Metanephros (tissue), 2 donors: ENCODE measurements around the gene SRGN. TPM values are rescaled to one million over a fixed set of nuclear protein-coding genes. Genes with fewer than 3 reads are reported as not detected.

Experiments
- small RNA-seq: library from RNA; depleted of rRNA; stranded (forward); fragments of <200 nt; gene quantifications from one replicate; pipeline ENCODE3, GENCODE V24; 2014; ENCODE audit warnings: low replicate concordance
- total RNA-seq: library from RNA; depleted of rRNA; stranded (reverse); fragments of >200 nt; gene quantifications from one replicate; pipeline ENCODE4 v1.2.3, GENCODE V29; 2014

Gene SRGN
- 93.9 TPM for total RNA-seq

GRCh38 chr10:69087590-69088470, at the start of gene SRGN:
SRGN (plus strand) TSS chr10:69088103; CDS start chr10:69088158, 55 bp downstream.

GRCh38 chr10:69123747-69124562, 36.1 kb downstream of the SRGN start, which contains the start of gene VPS26A:
VPS26A (plus strand) TSS chr10:69124178; CDS start chr10:69124278, 100 bp downstream.

Small RNA genes lying within 50 kb of the gene (small RNA-seq; reads per million reads assigned to genes)
- not detected for gene RF00017

Other genes starting within 250 kb of the SRGN start
- gene DDX50, start 186.8 kb upstream of the SRGN start, total RNA-seq: 36.4 TPM
- gene DDX21, start 131.9 kb upstream of the SRGN start, total RNA-seq: 29.7 TPM
- gene KIFBP, start 99.3 kb upstream of the SRGN start, total RNA-seq: 21.4 TPM
- gene VPS26A, start 36.1 kb downstream of the SRGN start, total RNA-seq: 36.6 TPM
- gene SUPV3L1, start 92.1 kb downstream of the SRGN start, total RNA-seq: 27.9 TPM
- gene HKDC1, start 132.2 kb downstream of the SRGN start, total RNA-seq: 9.2 TPM
- 58.3 TPM for gene HK1, start 190.4 kb downstream of the SRGN start, total RNA-seq